CD4-positive, alpha-beta T cell treated with Interleukin-4 for 1 hour (primary cell): Measurements from ENCODE around the gene GLIS2.

Source experiments
- DNase-seq, 2 donors: peaks; one replicate each; pipeline ENCODE4 v3.0.0-alpha.2; 2020 to 2022

Gene GLIS2

DNA sequence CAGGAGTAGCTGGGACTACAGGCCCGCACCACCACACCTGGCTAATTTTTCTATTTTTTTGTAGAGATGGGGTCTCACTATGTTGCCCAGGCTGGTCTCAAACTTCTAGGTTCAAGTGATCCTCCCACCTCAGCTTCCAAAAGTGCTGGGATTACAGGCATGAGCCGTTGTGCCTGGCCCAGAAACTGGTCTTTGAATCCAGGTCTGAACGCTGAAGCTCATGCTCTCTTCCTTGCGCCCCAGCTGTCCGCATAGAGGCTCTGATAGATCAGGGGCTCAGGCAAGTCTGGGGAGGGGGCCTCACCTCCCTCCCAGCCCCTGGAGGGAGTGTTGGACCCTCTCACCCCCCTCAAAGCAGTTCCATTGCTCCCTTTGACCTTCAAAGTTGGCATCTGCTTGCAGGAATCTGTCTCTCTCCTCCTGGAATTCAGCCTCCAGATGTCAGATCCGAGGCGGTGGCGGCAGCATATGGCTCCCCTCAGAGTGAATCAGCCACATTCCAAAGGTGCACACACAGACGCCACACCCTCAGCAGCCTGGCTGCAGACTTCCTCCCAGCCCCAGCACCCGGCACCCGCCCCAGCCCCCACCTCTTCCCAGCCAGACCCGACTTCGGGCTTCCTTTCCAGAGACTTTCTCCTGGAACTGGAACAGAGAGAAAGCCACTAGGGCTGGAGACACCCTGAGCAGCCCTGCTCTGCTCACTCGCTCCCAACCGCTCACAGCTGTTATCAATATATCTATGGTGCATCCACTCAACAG lies 16.9 kb upstream of the GLIS2 start:
- no peak for DNase-seq

DNA sequence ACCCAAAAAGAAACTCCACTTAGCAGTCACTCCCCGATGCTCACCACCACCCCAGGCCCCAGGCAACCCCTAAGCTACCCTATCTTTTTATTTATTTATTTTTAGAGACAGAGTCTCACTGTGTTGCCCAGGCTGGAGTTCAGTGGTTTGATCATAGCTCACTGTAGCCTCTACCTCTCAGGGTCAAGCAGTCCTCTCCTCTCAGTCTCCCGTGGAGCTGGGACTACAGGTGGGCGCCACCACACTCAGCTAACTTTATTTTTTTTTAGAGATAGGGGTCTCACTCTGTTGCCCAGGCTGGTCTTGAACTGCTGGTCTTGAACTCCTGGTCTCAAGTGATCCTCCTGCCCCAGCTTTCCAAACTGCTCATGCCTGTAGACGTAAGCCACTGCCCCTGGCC lies 14.7 kb upstream of the GLIS2 start:
- no peak for DNase-seq

DNA sequence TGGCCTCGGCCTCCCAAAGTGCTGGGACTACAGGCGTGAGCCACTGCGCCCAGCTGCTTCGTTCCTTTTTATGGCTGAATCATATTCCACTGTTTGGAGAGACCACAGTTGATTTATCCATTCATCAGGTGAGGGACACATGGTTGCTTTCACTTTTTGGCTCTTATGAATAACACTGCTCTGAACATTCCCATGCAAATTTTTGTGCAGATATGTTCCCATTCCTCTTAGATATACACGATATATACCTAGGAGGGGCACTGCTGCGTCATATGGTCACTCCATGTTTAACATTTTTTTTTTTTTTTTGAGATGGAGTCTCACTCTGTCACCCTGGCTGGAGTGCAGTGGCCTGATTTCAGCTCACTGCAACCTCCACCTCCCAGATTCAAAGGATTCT lies 13.9 kb upstream of the GLIS2 start:
- no peak for DNase-seq

DNA sequence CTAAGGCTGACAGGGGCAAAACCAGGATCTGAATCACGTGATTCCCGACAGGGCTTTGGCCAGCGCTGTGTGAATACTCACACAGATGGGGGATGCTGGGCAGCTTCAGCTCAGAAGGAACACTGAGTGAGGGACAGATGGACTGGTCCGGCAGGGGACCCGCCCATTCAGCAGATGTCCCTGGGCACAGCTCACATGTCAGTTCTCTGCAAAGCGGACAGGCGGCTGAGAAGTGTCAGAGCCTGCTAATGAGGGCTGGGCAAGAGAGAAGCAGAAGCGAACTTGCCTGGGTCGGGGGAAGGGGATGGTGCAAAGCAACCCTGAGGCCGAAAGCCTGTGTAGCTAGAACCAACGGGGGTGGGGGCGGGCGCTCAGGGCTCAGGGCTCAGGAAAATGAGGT lies 11.9 kb upstream of the GLIS2 start:
- DNase-seq, result no peak

DNA sequence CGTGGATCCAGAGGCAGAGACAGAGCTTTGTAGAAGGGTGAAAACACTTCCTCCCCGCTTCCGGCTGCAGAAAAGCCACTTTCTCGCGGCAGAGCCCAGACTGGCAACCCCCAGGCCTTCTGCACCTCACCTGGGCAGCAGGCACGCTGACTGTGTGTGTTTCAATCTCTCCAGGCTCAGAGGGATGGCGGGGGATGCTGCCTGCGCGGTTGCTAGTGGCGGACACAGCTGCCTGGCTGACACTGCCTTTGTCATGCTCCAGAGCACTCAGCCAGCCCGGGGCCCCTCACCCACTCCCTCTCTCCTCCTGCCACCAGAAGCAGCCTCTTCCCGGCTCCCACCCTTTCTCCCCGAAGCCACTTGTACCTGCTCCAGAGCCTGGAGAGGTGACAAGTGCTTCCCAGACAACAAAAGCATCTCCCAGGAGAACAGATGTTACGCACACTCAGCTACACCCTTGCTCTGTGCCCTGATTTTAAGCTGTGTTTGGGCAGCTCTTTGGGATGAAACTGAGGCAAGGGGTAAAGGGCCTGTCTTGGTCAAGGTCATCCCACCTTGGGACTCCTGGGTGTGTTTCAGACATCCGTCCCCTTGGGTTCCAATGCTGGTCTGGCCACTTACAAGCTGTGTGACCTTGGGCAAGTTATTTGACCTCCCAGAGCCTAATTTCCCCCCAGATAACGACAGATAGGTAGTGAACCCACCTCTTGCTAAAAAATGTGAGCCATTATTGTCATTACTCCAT lies 9.2 kb upstream of the GLIS2 start:
- DNase-seq, result peak; percentile 56 to 62

DNA sequence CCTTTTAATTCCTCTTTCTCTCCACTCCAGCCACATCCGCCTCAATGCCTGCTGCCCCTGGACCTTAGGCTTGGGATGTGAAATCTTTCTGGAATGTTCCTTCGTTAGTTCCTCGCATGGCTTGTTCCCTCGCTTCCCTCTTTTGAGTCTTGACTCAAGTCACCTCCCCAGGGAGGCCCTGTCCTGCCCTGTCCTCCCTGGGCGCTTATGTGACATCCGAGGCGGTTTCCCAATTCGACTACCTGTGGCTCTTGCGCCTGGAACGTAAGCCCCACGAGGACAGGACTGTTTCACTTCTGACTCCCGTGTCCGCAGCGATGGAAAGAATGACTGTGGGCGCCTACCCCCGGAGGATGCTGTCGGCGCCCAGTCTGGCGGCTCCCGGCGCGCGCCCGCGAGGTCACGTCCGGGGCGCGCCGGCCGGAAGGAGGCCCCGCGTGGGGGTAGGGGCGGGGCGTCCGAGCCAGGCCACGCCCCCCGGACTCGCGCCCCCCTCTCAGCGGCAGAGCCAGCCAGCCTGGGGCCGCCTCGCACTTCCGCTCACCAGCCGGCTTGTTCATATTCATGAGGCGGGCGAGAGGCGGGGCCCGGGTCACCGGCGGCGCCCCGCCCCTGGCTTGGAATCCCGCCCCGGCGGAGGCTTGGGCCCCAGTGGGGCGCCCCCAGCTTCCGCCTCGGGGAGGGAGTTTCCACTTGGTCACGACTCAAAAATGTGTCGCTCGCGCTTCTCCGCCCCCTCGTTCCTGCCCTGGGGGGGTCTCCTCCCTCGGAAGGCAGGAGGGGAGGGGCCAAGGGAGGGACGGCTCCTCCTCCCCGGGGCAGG lies 8.4 kb upstream of the GLIS2 start:
- DNase-seq, result peak; percentile 98

DNA sequence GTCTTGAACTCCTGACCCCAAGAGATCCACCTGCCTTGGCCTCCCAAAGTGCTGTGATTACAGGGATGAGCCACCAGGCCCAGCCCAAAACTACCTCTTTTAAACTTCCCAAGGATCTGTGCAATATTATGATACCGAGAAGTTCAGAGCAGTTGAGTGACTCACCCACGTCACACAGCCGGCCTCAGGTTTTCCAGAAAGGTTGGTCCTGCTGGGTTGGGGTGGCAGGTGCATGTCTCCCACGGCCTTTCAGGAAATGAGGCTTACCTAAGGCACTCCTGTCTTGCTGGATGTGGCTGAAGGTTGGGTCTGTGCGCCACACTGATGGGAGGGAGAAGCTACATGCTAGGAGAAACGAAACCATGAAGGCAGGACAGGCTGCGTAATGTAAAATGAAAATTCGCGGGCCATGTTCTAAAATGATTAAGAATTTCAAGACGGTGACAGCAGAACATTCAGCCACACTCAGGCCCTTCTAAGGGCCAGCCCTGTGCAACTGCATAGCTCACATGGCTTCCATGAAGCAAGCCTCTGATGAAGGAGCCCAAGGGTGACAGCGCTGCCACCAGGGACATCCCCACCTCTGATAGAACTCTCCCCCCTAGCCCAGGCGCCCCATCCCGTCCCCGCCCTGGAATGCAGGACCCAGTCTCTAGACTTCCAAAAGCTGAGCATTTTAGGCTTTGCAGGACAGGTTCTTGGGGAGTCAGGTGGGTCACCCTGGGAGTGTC lies 6.6 kb upstream of the GLIS2 start:
- no peak for DNase-seq

DNA sequence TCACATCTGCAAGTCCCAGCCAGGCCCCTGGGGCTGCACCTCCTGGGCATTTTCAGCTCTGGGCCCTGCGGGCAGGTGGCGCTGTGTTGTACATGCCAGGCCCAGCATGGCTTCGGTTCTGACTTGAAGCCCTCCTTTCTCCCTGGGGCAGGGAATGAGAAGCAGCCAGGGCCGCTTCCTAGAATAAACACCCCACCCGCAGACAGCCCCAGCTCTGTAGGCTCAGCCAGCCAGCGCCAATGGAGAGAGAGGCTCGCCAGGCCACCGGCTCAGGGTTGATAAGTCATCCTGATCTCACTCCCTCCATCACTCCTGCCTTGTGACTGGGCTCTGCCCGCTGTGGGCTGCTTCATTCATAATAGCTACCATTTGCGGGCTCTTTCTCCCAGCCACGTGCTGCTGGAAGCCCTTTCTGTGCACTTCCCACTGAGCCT lies 6.0 kb upstream of the GLIS2 start:
- peak; percentile 60 to 72 for DNase-seq

DNA sequence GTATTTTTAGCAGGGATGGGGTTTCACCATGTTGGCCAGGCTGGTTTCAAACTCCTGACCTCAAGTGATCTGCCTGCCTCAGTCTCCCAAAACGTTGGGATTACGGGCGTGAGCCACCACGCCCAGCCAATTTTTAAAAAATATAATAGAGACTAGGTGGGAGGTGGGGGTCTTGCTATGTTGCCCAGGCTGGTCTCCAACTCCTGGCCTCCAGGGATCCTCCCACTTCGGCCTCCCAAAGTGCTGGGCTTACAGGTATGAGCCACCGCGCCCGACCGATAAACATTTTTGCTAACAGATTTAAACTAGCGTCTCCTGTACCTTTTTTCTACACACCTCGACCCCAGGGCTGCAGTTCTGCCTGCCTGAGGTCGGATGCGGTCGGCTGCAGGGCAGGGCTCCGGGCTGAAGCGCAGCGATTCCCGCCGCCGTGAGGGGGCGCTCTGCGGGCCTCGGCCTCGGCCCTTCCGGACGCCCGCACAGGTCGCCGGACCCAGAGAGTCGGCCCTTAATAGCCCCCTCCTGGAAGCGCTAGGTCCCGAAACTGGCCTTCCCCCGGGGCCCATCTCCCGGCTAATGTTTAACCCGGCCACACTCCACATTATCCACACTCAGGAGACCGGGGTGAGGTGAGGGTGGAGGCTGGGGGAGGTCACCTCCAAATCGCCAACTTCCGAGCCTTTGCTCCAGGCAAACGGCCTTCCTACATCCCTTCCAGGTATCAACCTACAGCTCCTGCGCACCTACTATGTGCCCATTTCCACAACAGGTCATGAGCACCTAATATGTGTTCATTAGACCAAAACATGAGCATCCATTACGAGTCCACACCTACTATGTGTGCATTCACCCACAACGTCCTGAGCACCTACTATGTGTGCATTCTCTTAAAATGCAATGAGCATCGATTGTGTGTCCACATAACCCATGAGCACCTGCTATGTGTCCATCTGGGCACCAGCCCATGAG lies 2.0 kb upstream of the GLIS2 start:
- no peak for DNase-seq

DNA sequence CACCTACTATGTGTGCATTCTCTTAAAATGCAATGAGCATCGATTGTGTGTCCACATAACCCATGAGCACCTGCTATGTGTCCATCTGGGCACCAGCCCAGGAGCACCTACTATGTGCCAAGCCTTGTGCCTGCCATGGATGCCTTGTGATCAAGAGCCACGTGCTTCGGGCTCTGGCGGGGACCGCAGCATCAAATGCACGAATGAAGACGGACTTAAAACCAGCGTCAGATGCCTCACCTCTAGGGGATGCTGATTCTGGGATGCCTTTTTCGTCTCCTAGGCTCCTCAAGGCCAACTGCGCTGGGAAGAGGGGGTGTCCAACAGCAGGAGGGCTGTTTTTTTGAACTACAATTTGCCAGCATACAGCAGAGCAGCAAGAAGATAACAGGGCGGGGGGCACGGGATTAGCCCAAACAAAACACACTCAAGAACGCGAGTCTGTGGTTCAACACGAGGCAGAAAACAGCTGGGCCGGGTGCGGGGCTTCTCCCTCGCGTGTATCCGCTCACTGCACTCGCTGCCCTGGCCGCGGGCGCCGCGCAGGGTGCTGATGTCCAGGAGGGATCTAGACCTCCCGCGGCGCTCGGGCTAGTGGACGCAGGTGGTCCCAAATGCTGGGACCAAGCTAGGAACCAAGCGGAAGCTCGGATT lies 1.2 kb upstream of the GLIS2 start:
- peak in 1 of 2 donors; percentile 22 for DNase-seq

DNA sequence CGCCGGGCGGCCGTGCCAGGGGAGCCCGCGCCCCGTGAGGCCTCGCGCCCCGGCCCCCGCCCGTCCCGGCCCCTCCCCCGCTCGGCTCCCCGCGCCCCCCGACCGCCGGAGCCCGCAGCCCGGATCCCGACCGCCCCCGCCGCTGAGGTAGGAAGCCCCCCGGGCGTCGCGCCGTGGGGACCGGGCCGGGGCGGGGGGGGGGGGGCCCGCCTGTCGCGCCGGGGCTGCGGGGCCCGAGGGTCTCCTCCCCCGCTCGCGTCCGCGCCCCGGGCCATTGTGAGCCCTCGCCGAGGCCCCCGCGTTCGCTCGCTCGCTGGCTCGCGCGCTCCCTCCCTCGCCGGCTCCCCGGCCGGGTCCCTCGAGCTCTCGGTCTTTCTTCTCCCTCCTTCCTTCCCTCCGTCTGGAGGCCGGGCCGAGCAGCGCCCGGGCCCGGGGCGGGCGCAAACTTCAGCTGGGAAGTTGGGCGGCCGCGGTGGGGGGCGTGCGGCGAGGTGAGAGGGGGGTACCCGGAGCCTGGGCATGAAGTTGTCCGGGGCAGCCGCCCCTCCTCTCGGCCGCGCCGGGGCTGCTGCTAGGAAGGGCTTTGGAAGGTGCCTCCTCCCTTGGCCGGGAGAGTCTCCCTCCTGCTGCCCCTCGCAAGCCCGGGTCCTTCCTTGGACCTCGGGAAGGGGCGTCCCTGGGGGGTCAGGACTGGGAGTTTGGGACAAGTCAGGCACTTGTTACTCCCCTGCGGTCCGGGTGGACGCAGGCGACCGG lies 419 bp downstream of the GLIS2 start:
- DNase-seq, result no peak

DNA sequence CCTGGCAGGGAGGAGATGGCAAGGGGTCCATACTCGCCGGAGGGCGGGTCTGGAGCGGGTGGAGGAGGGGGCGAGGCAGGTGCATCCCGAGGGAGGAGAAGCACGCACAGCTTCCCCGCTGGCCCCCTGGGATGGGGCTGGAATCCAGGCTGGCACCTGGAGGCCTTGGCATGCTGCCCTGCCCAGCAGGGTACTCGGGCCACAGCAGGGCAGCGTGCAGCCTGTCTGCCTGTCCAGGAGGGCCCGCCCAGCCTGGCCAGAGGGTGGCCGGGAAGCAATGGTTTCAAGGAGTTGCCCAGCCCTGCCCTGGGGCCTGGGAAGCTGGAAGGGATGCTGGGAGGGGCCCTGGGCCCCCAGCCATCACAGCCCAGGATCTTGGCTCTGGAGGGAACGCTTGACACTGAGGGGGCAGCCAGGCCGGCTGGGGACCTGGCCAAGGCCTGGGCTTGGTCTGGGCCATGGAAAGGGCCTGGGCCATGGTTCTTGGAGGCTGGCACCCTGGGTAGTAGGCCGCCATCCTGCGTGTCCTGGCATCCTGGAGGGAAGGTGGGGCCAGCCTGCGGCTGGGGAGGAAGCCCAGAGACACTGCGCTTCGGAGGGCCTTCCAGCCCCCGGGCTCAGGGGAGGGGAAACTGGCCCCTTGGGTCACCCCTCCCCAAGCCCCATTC lies 1.1 kb downstream of the GLIS2 start:
- no peak for DNase-seq

DNA sequence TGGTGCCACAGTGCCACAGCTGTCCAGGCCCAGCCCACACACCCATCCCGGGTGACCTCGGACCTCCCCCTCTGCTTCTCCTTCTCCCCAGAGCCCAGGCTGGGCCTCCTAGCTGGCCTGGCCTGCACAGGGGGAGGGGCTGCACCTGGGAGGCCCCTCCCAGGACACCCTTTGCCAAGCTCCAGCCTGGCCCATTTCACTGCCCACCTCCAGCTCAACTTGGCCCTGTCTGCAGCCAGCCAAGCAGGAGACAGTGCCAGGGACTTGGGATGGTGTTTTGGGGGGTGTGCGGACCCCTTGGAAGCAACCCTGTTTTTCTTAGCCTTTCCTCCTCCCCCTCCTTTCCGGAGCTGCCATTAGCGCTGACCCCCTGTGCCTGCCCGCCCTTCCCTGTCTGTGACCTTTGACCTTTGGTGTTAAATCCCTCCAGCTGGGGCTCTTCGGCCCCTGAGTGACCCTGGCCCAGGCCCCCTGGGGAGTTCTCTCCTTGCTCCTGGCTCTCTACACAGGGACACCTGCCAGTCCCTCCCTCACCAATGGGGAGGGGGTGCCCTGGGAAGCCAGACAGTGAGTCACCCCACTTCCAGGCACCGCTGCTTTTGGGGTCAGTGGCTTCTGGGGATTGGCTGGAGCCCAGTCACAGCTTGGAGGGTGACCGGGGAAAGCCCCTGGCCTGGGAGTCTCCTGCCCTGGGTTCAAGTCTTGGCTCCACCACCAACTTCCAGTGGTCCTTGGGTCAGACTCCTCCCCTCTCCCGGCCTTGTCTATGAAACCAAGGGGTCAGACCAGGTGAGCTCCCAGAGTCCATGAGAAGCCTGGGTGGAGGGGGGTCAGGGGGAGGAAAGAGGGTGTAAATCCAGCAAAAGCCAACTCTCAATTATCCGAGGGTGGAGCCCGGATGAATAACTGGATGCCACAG lies 1.9 kb downstream of the GLIS2 start:
- DNase-seq, result no peak

DNA sequence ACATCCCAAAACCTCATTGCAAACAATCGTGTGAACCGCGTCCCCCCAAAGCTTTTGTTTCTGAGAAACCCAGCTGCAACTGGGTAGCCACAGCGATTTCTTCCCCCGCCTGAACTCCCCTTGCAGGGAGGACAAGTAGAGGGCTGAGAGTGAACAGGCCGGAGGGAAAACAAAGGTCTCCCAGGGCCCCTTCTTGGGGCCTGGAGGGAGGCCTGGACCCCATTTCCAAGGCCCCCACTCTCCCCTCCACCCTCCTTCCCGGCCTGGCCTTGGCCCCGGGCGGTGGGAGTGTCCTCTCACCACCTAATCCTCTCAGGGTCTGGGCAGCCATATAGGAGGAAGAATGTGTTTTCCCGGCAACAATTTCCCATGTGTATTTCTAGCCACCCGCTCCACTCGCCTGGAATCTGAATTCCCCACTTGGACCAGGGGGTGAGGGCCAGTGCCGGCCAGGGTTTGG lies 2.6 kb downstream of the GLIS2 start:
- DNase-seq, result no peak

DNA sequence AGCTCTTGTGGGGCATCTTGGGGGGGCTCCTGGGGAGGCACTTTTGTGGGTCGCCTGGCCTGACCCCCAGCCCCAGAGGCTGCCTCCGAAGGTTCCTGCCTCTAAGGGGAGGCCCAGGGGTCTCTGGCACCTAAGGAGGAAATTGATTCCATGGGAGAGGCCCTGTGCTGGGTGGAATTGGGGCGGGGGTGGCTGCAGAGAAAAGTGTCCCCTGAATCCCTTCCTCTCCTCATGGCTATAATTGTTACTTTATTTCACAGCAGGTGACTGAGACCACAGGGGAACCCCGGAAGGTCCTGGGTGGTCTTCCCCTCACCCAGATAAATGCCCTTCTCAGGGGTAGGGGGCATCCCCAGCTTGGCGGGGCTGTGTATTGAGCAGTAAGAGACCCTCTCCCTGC lies 3.1 kb downstream of the GLIS2 start:
- no peak for DNase-seq

DNA sequence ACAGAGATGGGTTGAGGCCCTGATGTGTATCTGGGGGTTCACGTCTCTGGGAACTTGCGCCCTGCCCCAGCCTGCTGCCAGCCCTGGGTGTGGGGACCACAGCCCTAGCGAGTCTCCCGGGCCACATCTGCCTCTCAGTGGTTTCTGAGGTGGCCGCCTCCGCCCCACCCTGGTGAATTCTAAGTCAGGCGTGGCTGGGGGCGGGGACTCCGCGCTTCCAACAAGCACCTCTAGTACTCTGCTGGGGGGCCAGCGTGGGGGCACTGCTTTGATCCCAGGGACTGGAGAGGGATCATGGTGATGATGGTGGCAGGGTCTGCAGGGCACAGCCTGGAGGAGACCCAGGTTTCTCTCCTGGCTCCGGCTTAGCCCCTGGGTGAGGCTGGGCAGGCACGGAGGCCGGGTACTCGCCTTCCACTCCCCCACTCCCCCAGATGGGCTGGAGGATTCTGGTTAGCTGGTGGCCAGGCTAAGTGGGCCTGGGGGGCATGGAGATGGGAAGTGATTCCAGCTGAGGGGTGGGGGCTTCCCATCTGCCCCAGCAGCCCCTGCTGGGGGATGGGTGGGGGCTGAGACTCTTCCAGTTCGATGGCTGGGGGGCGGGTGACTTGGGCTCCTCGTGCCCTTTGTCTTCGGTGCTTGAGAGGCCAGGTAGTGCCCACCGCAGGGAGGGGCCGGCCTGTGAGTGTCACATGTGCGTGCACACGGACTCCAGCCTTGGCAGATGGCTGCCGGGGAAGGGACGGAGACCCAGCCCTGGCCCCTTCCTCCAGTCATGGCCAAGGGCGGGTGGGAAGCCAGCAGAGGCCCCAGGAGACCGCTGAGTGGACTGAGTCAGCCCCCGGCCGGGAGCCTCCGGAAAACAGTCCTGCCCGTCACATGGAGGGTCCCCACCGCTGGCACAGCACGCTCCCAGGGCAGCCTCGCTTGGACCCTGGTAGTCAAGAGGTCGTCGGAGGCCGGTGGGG lies 3.9 kb downstream of the GLIS2 start:
- DNase-seq, result peak; percentile 53 to 66

DNA sequence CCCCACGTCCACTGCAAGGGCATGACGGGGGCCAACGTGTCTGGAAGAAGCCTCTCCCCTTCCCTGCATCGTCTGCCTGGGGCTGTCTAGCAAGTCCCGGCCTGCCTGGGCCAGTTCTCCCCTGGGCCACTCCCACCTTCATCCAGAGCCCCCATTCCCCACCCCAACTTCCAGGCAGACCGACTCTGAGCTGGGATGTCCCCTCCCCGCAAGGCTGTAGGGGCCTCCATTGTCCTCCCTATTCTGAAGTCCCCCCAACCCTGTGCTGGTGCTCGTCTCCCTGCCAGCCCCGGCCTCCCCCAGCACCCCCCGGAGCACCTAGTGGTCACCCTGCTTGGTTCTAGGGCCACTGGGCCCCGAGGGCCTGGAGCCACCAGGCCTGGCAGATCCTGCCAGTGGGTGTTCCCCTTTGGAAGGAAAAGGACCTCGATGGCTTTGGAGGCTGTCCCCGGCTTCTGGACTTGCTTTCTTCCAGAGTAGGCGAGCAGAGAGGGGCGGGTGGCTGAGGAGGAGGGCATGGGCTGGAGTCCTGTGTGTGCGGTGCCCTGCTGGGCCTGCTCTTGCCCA lies 4.8 kb downstream of the GLIS2 start:
- no peak for DNase-seq
